Measurements from ENCODE around the gene CGN. TPM values are rescaled to one million over a fixed set of nuclear protein-coding genes. Genes with fewer than 3 reads are reported as not detected.

The CGN gene
- total and polyA plus RNA-seq, 2 of the 13 experiments (the other 11 are each of a cell fraction or from before 2014, with no cell fraction given), result 0.75 to 0.81 TPM

GRCh38 chr1:151534662-151535278 is 23.6 kb downstream of the CGN start (continued):
- no peak for TF ChIP-seq RBM39 (IDR thresholded peaks at IDR 0.05; ENCODE audit: low read depth, low read length, poor library complexity, severe bottlenecking)
- 0 out of 2 replicates have a peak, but pooled peaks have one; percentile 17 for TF ChIP-seq GATAD2A (CRISPR knock-in tag; IDR thresholded peaks at IDR 0.05)
- no peak for TF ChIP-seq HOXA7 (CRISPR knock-in tag; IDR thresholded peaks at IDR 0.05)
- TF ChIP-seq NFATC3 (CRISPR knock-in tag; IDR thresholded peaks at IDR 0.05), result no peak
- TF ChIP-seq ZC3H13 (CRISPR knock-in tag; IDR thresholded peaks at IDR 0.05), result no peak
- 0 out of 2 replicates have a peak, but pooled peaks have one; percentile 12 for TF ChIP-seq ELF3 (CRISPR knock-in tag; IDR thresholded peaks at IDR 0.05)
- no peak for TF ChIP-seq ZNF136 (CRISPR knock-in tag; IDR thresholded peaks at IDR 0.05; ENCODE audit: low read depth)
- no peak for TF ChIP-seq DNMT1 (CRISPR knock-in tag; IDR thresholded peaks at IDR 0.05)
- TF ChIP-seq FOSL2 (CRISPR knock-in tag; IDR thresholded peaks at IDR 0.05), result peak; percentile 39; the same call in 1 of the 2 replicates
- TF ChIP-seq TMF1 (CRISPR knock-in tag; IDR thresholded peaks at IDR 0.05; ENCODE audit: low read depth), result no peak
- no peak for TF ChIP-seq SIN3A (IDR thresholded peaks at IDR 0.05; ENCODE audit: borderline replicate concordance, low read depth, low read length)
- TF ChIP-seq FOSL1 (CRISPR knock-in tag; IDR thresholded peaks at IDR 0.05; ENCODE audit: borderline replicate concordance), result no peak
- TF ChIP-seq ZNF441 (CRISPR knock-in tag; IDR thresholded peaks at IDR 0.05; ENCODE audit: borderline replicate concordance), result no peak
- TF ChIP-seq SAP130 (CRISPR knock-in tag; IDR thresholded peaks at IDR 0.05; ENCODE audit: low read depth), result peak; percentile 23; the same call in 1 of the 2 replicates
- no peak for TF ChIP-seq SNAPC5 (CRISPR knock-in tag; IDR thresholded peaks at IDR 0.05; ENCODE audit: borderline replicate concordance)
- TF ChIP-seq ELF1 (CRISPR knock-in tag; IDR thresholded peaks at IDR 0.05), result no peak
- no peak for TF ChIP-seq ZFP62 (CRISPR knock-in tag; IDR thresholded peaks at IDR 0.05)
- TF ChIP-seq THAP11 (CRISPR knock-in tag; IDR thresholded peaks at IDR 0.05), result 0 out of 2 replicates have a peak, but pooled peaks have one; percentile 42
- TF ChIP-seq TIGD3 (CRISPR knock-in tag; IDR thresholded peaks at IDR 0.05; ENCODE audit: borderline replicate concordance), result no peak
- TF ChIP-seq GATAD1 (CRISPR knock-in tag; IDR thresholded peaks at IDR 0.05), result 0 out of 2 replicates have a peak, but pooled peaks have one; percentile 35
- TF ChIP-seq SP5 (CRISPR knock-in tag; IDR thresholded peaks at IDR 0.05; ENCODE audit: borderline replicate concordance, low read depth), result no peak
- no peak for TF ChIP-seq DBP (CRISPR knock-in tag; IDR thresholded peaks at IDR 0.05; ENCODE audit: not compliant biosample characterization)
- no peak for TF ChIP-seq ZNF513 (CRISPR knock-in tag; conservative IDR thresholded peaks at IDR 0.05)
- peak; percentile 53 for TF ChIP-seq SALL1 (CRISPR knock-in tag; IDR thresholded peaks at IDR 0.05)
- TF ChIP-seq TBL1XR1 (IDR thresholded peaks at IDR 0.05; ENCODE audit: borderline replicate concordance, low read length, partially characterized antibody), result no peak
- TF ChIP-seq STAG1 (CRISPR knock-in tag; IDR thresholded peaks at IDR 0.05), result peak; percentile 90
- TF ChIP-seq ISL2 (CRISPR knock-in tag; IDR thresholded peaks at IDR 0.05), result no peak
